ENCODE results near the gene SLC19A1. TPM values are rescaled to one million over a fixed set of nuclear protein-coding genes. Genes with fewer than 3 reads are reported as not detected.

Gene SLC19A1
- total RNA-seq, 5 donors from 2014 or later (not counting 1 experiment from before 2014, with no cell fraction given) = 10.4 to 19.2 (median 16.4) TPM

DNA sequence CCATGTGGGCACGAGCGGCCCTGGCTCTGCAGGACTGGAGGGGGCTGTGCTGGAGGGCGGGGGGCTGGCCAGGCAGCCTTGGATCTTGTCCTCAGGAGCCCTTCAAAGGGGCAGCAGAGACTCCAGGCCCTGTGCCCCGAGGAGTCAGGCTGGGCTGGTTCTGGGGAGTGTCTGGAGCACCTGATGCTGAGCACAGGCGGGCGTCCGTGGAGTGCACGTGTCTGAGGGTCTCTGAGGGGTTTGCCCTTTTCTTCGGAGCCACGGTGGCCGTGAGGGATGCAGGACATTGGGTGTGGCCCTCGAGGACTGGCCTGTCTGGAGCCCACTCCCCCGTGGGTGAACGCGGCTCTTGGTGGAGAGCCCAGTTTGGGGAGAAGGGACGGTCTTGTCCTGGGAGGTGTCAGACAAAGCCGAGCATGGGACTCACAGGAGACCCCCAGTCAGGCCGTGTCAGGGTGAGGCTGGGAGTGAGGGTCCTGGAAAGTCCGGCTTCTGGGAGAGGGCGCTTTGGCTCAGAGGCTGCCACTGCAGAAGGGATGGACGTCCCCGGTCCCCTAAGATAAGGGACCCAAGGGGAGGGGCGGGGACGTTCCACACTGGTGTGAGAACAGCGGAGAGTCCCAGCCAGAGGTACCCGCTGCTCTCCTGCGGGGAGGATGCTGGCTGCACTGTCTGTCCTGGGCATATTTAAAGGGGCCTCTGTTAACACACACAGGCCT lies 76.5 kb downstream of the SLC19A1 start:
- no peaks in the 10 kb centered on the region for H3K36me3 Mint-ChIP-seq
- 89% methylated on average over 23 of the region's 27 CpGs for WGBS (ENCODE audit: insufficient coverage)
- Histone ChIP-seq H3K9me3 (no peaks in the 10 kb centered on the region), H3K4me1 (ENCODE audit: control insufficient read depth in 1 of 2, extremely low read depth in 1 of 2, insufficient read depth in 2 of 2, low read length in 2 of 2) (peaks cover 0 to 5% of the 10 kb centered on the region in 2 experiments), H3K27me3 (replicated peaks in 1 of 2; ENCODE audit: control insufficient read depth in 2 of 2, extremely low read depth in 1 of 2, insufficient read depth in 2 of 2, low read length in 1 of 2) (peaks cover 0 to 37% of the 10 kb centered on the region in 2 experiments), H3K27ac (ENCODE audit: low read length) (no peak overlapping the region), H3K4me3 (ENCODE audit: control insufficient read depth in 1 of 2, extremely low read depth in 1 of 2, low read length in 1 of 2) (no peak overlapping the region), H3K36me3 (ENCODE audit: control insufficient read depth in 2 of 2, extremely low read depth in 1 of 2, insufficient read depth in 1 of 2, low read length in 1 of 2) (no peaks in the 10 kb centered on the region)
- ChIA-PET CTCF (no interaction called here), POLR2A (no interaction called here)
- ATAC-seq (replicated peaks in 1 of 4) (no peak), DNase-seq (no peak)
- H3K4me3 Mint-ChIP-seq = no peak overlapping the region
- peaks cover 0 to 17% of the 10 kb centered on the region in 2 donors for H3K27me3 Mint-ChIP-seq
- H3K9me3 Mint-ChIP-seq = peaks cover 5 to 11% (median 9%) of the 10 kb centered on the region in 3 donors
- H3K4me1 Mint-ChIP-seq = peaks cover 4 to 9% (median 4%) of the 10 kb centered on the region in 3 donors
- no peak overlapping the region for H3K27ac Mint-ChIP-seq

DNA sequence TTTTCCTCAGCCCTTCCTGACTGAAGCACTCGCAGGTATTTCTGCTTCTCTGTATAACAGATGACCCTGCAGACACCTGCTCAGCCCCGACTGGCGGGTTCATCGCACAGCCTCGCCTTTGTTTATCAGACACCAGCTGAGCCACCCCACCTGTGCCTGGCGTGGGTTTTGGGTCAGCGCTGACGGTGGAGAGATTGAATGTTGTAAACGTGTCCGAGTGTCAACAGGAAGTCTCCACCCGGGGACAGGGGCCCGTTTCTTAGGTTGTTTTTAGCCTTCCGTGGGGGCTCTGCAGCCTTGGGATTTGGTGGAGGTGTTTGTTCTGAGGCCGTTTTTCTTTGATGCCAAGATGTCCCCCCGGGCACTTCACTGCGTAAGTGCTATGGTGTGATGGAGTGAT lies 77.1 kb downstream of the SLC19A1 start:
- no peak overlapping the region for H3K4me3 ChIP-seq (ENCODE audit: control insufficient read depth in 1 of 2, extremely low read depth in 1 of 2, low read length in 1 of 2)
- DNase-seq = no peak
- ATAC-seq (replicated peaks in 1 of 4) = no peak

DNA sequence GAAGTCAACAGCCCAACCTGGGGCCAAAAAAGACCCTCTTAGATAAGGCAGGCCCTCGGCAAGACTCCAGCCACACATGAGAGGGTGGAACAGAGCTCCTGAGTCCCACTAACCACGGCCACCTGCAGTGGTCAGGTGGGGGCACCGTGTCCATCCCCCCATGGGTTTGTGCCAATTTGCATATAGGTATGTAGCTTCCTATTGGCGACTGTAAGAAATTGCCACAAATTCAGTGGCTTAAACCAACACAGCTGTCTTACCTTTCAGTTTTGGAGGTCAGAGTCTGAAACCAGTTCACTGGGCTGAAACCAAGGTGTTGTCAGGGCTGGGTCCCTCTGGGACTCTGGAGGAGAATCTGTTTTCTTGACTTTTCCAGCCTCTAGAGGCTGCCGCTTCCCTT lies 77.9 kb downstream of the SLC19A1 start:
- no peak overlapping the region for H3K27ac Mint-ChIP-seq
- H3K36me3 ChIP-seq (ENCODE audit: control insufficient read depth in 2 of 2, extremely low read depth in 1 of 2, insufficient read depth in 1 of 2, low read length in 1 of 2) = no peaks in the 10 kb centered on the region
- no peak for DNase-seq

More for the DNA sequence above, 77.1 kb downstream of the SLC19A1 start:
- H3K36me3 ChIP-seq (ENCODE audit: control insufficient read depth in 2 of 2, extremely low read depth in 1 of 2, insufficient read depth in 1 of 2, low read length in 1 of 2) = no peaks in the 10 kb centered on the region
- H3K27ac ChIP-seq (ENCODE audit: low read length) = no peak overlapping the region
- ChIA-PET POLR2A (no interaction called here), CTCF (no interaction called here)
- 39% methylated on average over 14 of the region's 16 CpGs for WGBS (ENCODE audit: insufficient coverage)
- no peaks in the 10 kb centered on the region for H3K9me3 ChIP-seq
- Mint-ChIP-seq H3K4me3 (no peak overlapping the region), H3K4me1 (peaks cover 0 to 3% (median 2%) of the 10 kb centered on the region in 3 donors), H3K9me3 (peaks cover 5 to 11% (median 9%) of the 10 kb centered on the region in 3 donors), H3K36me3 (no peaks in the 10 kb centered on the region), H3K27ac (no peak overlapping the region), H3K27me3 (peaks cover 0 to 17% of the 10 kb centered on the region in 2 donors)
- H3K27me3 ChIP-seq (replicated peaks in 1 of 2; ENCODE audit: control insufficient read depth in 2 of 2, extremely low read depth in 1 of 2, insufficient read depth in 2 of 2, low read length in 1 of 2) = peaks cover 0 to 40% of the 10 kb centered on the region in 2 experiments
- H3K4me1 ChIP-seq (ENCODE audit: control insufficient read depth in 1 of 2, extremely low read depth in 1 of 2, insufficient read depth in 2 of 2, low read length in 2 of 2) = no peaks in the 10 kb centered on the region

DNA sequence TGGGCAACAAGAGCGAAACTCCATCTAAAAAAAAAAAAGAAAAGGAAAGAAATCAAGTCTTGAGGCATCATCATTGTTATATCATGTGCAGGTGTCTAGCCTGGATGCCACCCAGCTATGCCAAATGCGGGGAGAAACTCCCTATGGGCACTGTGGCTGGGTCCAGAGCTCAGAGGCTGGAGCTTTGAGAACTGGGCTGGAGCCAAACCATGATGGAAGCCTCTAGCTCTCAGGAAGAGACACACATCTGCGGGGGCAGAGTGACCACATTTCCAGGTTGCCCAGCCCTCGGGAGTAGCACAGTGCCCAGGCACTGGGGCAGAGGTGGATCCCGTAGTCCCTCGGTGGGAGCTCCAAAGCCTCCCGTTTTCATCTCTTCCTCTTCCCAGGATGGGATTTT lies 78.4 kb downstream of the SLC19A1 start:
- WGBS (ENCODE audit: insufficient coverage) = 92% methylated on average over 3 of the region's 7 CpGs
- no peak overlapping the region for H3K27ac Mint-ChIP-seq
- H3K27me3 Mint-ChIP-seq = peaks cover 0 to 17% of the 10 kb centered on the region in 2 donors
- Histone ChIP-seq H3K4me1 (ENCODE audit: control insufficient read depth in 1 of 2, extremely low read depth in 1 of 2, insufficient read depth in 2 of 2, low read length in 2 of 2) (no peaks in the 10 kb centered on the region), H3K9me3 (no peaks in the 10 kb centered on the region), H3K27ac (ENCODE audit: low read length) (no peak overlapping the region), H3K27me3 (replicated peaks in 1 of 2; ENCODE audit: control insufficient read depth in 2 of 2, extremely low read depth in 1 of 2, insufficient read depth in 2 of 2, low read length in 1 of 2) (peaks cover 0 to 48% of the 10 kb centered on the region in 2 experiments), H3K4me3 (ENCODE audit: control insufficient read depth in 1 of 2, extremely low read depth in 1 of 2, low read length in 1 of 2) (no peak overlapping the region), H3K36me3 (ENCODE audit: control insufficient read depth in 2 of 2, extremely low read depth in 1 of 2, insufficient read depth in 1 of 2, low read length in 1 of 2) (no peaks in the 10 kb centered on the region)
- no peaks in the 10 kb centered on the region for H3K4me1 Mint-ChIP-seq
- DNase-seq (no peak), ATAC-seq (replicated peaks in 1 of 4) (no peak)
- no peaks in the 10 kb centered on the region for H3K36me3 Mint-ChIP-seq
- no peak overlapping the region for H3K4me3 Mint-ChIP-seq
- POLR2A ChIA-PET = interaction anchor here in 1 of 2 donors (0.5 kb wide), 1 partner anchor 325 kb away, joined by 3 read pairs; no protein-coding TSS in a partner anchor
- peaks cover 5 to 11% (median 9%) of the 10 kb centered on the region in 3 donors for H3K9me3 Mint-ChIP-seq
- CTCF ChIA-PET = no interaction called here

More for the DNA sequence above, 77.9 kb downstream of the SLC19A1 start:
- Mint-ChIP-seq H3K4me1 (no peaks in the 10 kb centered on the region), H3K9me3 (peaks cover 5 to 11% (median 9%) of the 10 kb centered on the region in 3 donors), H3K4me3 (no peak overlapping the region), H3K27me3 (peaks cover 0 to 17% of the 10 kb centered on the region in 2 donors), H3K36me3 (no peaks in the 10 kb centered on the region)
- ATAC-seq (replicated peaks in 1 of 4) = no peak
- POLR2A ChIA-PET = interaction anchor here in 1 of 2 donors (0.5 kb wide), 1 partner anchor 326 kb away, joined by 3 read pairs; no protein-coding TSS in a partner anchor
- Histone ChIP-seq H3K4me3 (ENCODE audit: control insufficient read depth in 1 of 2, extremely low read depth in 1 of 2, low read length in 1 of 2) (no peak overlapping the region), H3K4me1 (ENCODE audit: control insufficient read depth in 1 of 2, extremely low read depth in 1 of 2, insufficient read depth in 2 of 2, low read length in 2 of 2) (no peaks in the 10 kb centered on the region), H3K9me3 (no peaks in the 10 kb centered on the region), H3K27me3 (replicated peaks in 1 of 2; ENCODE audit: control insufficient read depth in 2 of 2, extremely low read depth in 1 of 2, insufficient read depth in 2 of 2, low read length in 1 of 2) (peaks cover 0 to 47% of the 10 kb centered on the region in 2 experiments), H3K27ac (ENCODE audit: low read length) (no peak overlapping the region)
- WGBS (ENCODE audit: insufficient coverage) = 68% methylated on average over 2 of the region's 5 CpGs
- CTCF ChIA-PET = no interaction called here

DNA sequence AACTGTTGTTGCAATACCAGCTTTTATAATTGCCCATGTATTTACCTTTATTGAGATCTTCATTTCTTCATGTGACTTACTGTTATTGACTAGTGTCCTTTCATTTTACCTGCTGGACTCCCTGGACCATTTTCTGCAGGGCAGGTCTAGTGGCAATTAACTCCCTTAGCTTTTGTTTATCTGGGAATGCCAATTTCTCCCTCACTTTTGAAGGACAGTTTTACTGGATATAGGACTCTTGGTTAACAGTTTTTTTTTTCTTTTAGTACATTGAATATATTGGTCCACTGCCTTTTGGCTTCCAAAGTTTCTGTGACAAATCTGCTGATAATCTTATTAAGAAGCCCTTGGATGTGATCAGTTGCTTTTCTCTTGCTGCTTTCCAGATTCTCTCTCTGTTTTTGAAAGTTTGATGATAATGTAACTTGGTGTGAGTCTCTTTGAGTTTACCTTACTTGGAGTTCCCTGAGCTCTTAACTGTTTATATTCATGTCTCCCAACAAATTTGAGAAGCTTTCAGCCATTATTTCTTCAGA lies 80.4 kb downstream of the SLC19A1 start:
- H3K27me3 ChIP-seq (replicated peaks in 1 of 2; ENCODE audit: control insufficient read depth in 2 of 2, extremely low read depth in 1 of 2, insufficient read depth in 2 of 2, low read length in 1 of 2) = peaks cover 0 to 59% of the 10 kb centered on the region in 2 experiments
- no peak overlapping the region for H3K4me3 ChIP-seq (ENCODE audit: control insufficient read depth in 1 of 2, extremely low read depth in 1 of 2, low read length in 1 of 2)
- H3K4me3 Mint-ChIP-seq = no peak overlapping the region
- no peaks in the 10 kb centered on the region for H3K4me1 Mint-ChIP-seq
- no peak for DNase-seq
- ChIA-PET POLR2A (no interaction called here), CTCF (no interaction called here)
- H3K9me3 ChIP-seq = no peaks in the 10 kb centered on the region
- peaks cover 5 to 11% (median 9%) of the 10 kb centered on the region in 3 donors for H3K9me3 Mint-ChIP-seq
- peaks cover 0 to 13% of the 10 kb centered on the region in 2 donors for H3K27me3 Mint-ChIP-seq
- ATAC-seq (replicated peaks in 1 of 4) = no peak
- no peaks in the 10 kb centered on the region for H3K36me3 Mint-ChIP-seq
- no peak overlapping the region for H3K27ac ChIP-seq (ENCODE audit: low read length)
- no peaks in the 10 kb centered on the region for H3K4me1 ChIP-seq (ENCODE audit: control insufficient read depth in 1 of 2, extremely low read depth in 1 of 2, insufficient read depth in 2 of 2, low read length in 2 of 2)
- H3K36me3 ChIP-seq (ENCODE audit: control insufficient read depth in 2 of 2, extremely low read depth in 1 of 2, insufficient read depth in 1 of 2, low read length in 1 of 2) = no peaks in the 10 kb centered on the region
- H3K27ac Mint-ChIP-seq = no peak overlapping the region

DNA sequence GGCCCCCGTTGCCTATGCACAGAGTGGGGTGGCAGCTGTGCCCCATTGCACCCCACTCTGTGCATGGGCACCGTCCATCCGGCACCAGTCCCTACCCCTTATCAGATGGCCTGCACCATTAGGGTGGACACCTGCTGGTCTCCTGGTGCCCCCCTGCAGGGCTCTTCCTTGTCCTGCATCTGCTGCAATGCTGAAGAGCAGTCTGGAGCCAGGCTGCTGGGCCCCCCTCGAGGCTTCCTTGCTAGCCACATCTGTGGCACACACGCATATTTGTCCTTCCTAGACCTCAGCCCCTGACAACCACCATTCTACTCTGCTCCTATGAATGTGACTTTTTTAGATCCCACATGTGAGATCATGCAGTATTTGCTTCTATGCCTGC lies 80.9 kb downstream of the SLC19A1 start:
- Histone ChIP-seq H3K27ac (ENCODE audit: low read length) (no peak overlapping the region), H3K4me3 (ENCODE audit: control insufficient read depth in 1 of 2, extremely low read depth in 1 of 2, low read length in 1 of 2) (no peak overlapping the region), H3K9me3 (no peaks in the 10 kb centered on the region), H3K36me3 (ENCODE audit: control insufficient read depth in 2 of 2, extremely low read depth in 1 of 2, insufficient read depth in 1 of 2, low read length in 1 of 2) (no peaks in the 10 kb centered on the region), H3K4me1 (ENCODE audit: control insufficient read depth in 1 of 2, extremely low read depth in 1 of 2, insufficient read depth in 2 of 2, low read length in 2 of 2) (no peaks in the 10 kb centered on the region), H3K27me3 (replicated peaks in 1 of 2; ENCODE audit: control insufficient read depth in 2 of 2, extremely low read depth in 1 of 2, insufficient read depth in 2 of 2, low read length in 1 of 2) (peaks cover 0 to 54% of the 10 kb centered on the region in 2 experiments)
- ChIA-PET CTCF (no interaction called here), POLR2A (no interaction called here)
- no peaks in the 10 kb centered on the region for H3K4me1 Mint-ChIP-seq
- H3K9me3 Mint-ChIP-seq = peaks cover 5 to 11% (median 9%) of the 10 kb centered on the region in 3 donors
- H3K27me3 Mint-ChIP-seq = peaks cover 0 to 13% of the 10 kb centered on the region in 2 donors
- H3K4me3 Mint-ChIP-seq = no peak overlapping the region
- H3K36me3 Mint-ChIP-seq = no peaks in the 10 kb centered on the region
- ATAC-seq (replicated peaks in 1 of 4) = no peak
- DNase-seq = no peak
- 74% methylated on average over 5 of the region's 5 CpGs for WGBS (ENCODE audit: insufficient coverage)
- no peak overlapping the region for H3K27ac Mint-ChIP-seq

Measured in T-cell (primary cell).